H1 (cell line): ENCODE measurements around the gene MEX3D. TPM values are rescaled to one million over a fixed set of nuclear protein-coding genes. Genes with fewer than 3 reads are reported as not detected.
A peak's percentile ranks its signal among the peaks of the same experiment; 100 is the strongest.

Experiments used
- ATF2 ChIP-seq: IDR thresholded peaks from 2 replicates; pipeline ENCODE4 v1.6.1; 2012; ENCODE audit warnings: low read length, inconsistent platforms
- BACH1 ChIP-seq: IDR thresholded peaks from 2 replicates; pipeline ENCODE4 v1.6.1; 2012; ENCODE audit warnings: low read length, improper control_type of control experiment
- CBX5 ChIP-seq: fragments of 300-800, 300-1000 bp; sonication (generic); IDR thresholded peaks from 2 replicates; pipeline ENCODE4 v1.7.1; 2016; ENCODE audit warnings: antibody characterized with exemption, low read length, low read depth
- CTBP2 ChIP-seq: IDR thresholded peaks from 2 replicates; pipeline ENCODE4 v1.7.0; 2011; ENCODE audit warnings: borderline replicate concordance, mild to moderate bottlenecking, moderate library complexity, mixed read lengths, low read length; ENCODE audit not compliant: insufficient read depth, insufficient read length
- E2F6 ChIP-seq: IDR thresholded peaks from 2 replicates; pipeline ENCODE4 v1.6.1; 2012; ENCODE audit warnings: inconsistent platforms
- EGR1 ChIP-seq: IDR thresholded peaks from 2 replicates; pipeline ENCODE4 v1.6.1; 2011; ENCODE audit warnings: low read depth, low read length, borderline replicate concordance
- FOSL1 ChIP-seq: IDR thresholded peaks from 2 replicates; pipeline ENCODE4 v1.6.1; 2011; ENCODE audit warnings: mild to moderate bottlenecking, low read depth, low read length, moderate library complexity; ENCODE audit not compliant: insufficient read depth
- NANOG ChIP-seq: IDR thresholded peaks from 2 replicates; pipeline ENCODE4 v1.6.1; 2011; ENCODE audit warnings: low read length, low read depth, mild to moderate bottlenecking, inconsistent platforms; ENCODE audit not compliant: insufficient read depth, poor library complexity, severe bottlenecking
- POLR2A ChIP-seq, 2 experiments: IDR thresholded peaks; 1 replicate in 1 of 2; 2 replicates in 1 of 2; pipeline ENCODE4 v1.6.1; 2011; ENCODE audit warnings: low read depth in 2 of 2, low read length in 2 of 2, mild to moderate bottlenecking in 2 of 2; ENCODE audit errors: control extremely low read depth in 1 of 2
- POLR2AphosphoS5 ChIP-seq: IDR thresholded peaks from 2 replicates; pipeline ENCODE4 v1.6.1; 2011; ENCODE audit warnings: low read depth, low read length
- RBBP5 ChIP-seq: IDR thresholded peaks from 2 replicates; pipeline ENCODE4 v1.7.1; 2012; ENCODE audit warnings: low read depth, mild to moderate bottlenecking, inconsistent platforms, low read length, moderate library complexity, borderline replicate concordance
- RNF2 ChIP-seq: fragments of 200-900, 300-1000 bp; sonication (generic); IDR thresholded peaks from 2 replicates; pipeline ENCODE4 v1.7.1; 2016; ENCODE audit warnings: borderline replicate concordance, low read depth, mild to moderate bottlenecking, antibody characterized with exemption, low read length; ENCODE audit not compliant: poor library complexity, severe bottlenecking; ENCODE audit errors: missing control alignments
- RXRA ChIP-seq: IDR thresholded peaks from 2 replicates; pipeline ENCODE4 v1.6.1; 2011; ENCODE audit warnings: low read depth, mild to moderate bottlenecking, low read length, moderate library complexity; ENCODE audit not compliant: insufficient read depth
- SP1 ChIP-seq: IDR thresholded peaks from 2 replicates; pipeline ENCODE4 v1.6.1; 2011; ENCODE audit warnings: low read depth, low read length
- SUZ12 ChIP-seq: fragments of 200-600 bp; sonication (generic); IDR thresholded peaks from 2 replicates; pipeline ENCODE4 v1.6.1; 2012; ENCODE audit warnings: mild to moderate bottlenecking, inconsistent platforms, low read length, moderate library complexity, mixed read lengths
- TEAD4 ChIP-seq: IDR thresholded peaks from 2 replicates; pipeline ENCODE4 v1.6.1; 2012; ENCODE audit warnings: low read depth, low read length, inconsistent platforms, mixed read lengths
- YY1 ChIP-seq: IDR thresholded peaks from 2 replicates; pipeline ENCODE4 v1.6.1; 2011; ENCODE audit warnings: low read depth, mild to moderate bottlenecking, low read length
- polyA plus RNA-seq, 7 experiments: library from polyadenylated mRNA; depleted of rRNA in 3 of 7; stranded (reverse) in 5 of 7; unstranded in 2 of 7; fragments of >200 nt in 5 of 7; fragments of 200-250 nt in 2 of 7; gene quantifications; 1 replicate in 5 of 7; 2 replicates in 1 of 7; 4 replicates in 1 of 7; pipeline versions ENCODE4 v1.2.1 to v1.2.3, GENCODE V29; 2011 to 2013; ENCODE audit warnings: missing spikeins in 2 of 7, mixed read lengths in 2 of 7
- total RNA-seq: library from RNA; stranded (reverse); fragmentation: NEBNext Ultra II Directional; extraction: Animal tissue kit (Norgen Biotek cat#: 25700); gene quantifications from 2 replicates; pipeline ENCODE4 v1.2.1, GENCODE V29; 2021
- TF ChIP-seq, protein P1 (sequence below), 3 experiments: IDR thresholded peaks; 1 replicate in 2 of 3; 2 replicates in 1 of 3; pipeline versions ENCODE4 v1.5.1 to v1.6.1; 2011; ENCODE audit warnings: low read length in 3 of 3, mild to moderate bottlenecking in 3 of 3, inconsistent platforms in 2 of 3, low read depth in 1 of 3, moderate library complexity in 1 of 3; ENCODE audit not compliant: insufficient read depth in 1 of 3; ENCODE audit errors: control extremely low read depth in 1 of 3

MEX3D gene
- total and polyA plus RNA-seq, 2 of the 8 experiments (the other 6 are each of a cell fraction or from before 2014, with no cell fraction given): 20.8 to 78.8 TPM

DNA sequence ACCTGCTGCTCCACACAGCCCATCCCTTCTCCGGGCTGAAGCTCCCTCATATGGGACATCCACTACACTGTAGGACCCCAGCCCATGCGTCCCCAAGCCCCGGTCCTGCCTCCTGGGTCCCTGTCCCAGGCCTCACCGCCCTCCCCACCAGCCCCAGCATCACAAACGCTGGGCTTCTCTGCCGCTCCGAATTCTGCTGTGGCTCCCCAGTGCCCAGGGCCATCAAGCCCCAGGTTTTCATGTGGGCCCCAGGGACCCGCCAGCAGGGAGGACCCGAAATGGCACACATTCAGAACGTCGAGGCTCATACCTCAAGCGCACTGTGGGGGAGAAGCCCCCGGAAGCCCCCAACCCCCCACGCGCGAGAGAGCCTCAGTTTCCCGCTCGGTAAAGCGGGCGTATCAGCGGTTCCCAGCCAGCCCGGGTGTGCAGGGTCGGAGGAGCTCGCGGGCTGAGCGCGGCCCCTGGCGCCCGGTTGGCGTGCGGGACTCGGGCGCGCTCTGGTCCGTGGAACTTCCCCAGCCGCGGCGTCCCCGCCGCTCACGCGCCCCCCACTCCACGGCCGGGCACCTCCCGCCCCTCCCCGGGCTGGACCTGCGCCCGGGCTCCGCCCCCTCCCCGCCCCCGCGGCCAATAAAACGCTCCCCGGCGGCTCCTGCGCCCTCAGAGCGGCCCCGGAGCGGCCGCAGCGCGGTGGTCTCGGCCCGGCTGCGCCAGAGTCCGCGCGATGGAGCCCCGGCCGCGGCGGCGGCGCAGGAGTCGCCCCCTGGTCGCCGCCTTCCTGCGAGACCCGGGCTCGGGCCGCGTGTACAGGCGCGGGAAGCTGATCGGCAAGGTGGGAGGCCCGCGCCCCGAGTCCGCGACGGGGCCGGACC, 44.5 kb downstream of the MEX3D start, which contains the start of gene PLK5 (continued):
- TF ChIP-seq, protein P1, sequence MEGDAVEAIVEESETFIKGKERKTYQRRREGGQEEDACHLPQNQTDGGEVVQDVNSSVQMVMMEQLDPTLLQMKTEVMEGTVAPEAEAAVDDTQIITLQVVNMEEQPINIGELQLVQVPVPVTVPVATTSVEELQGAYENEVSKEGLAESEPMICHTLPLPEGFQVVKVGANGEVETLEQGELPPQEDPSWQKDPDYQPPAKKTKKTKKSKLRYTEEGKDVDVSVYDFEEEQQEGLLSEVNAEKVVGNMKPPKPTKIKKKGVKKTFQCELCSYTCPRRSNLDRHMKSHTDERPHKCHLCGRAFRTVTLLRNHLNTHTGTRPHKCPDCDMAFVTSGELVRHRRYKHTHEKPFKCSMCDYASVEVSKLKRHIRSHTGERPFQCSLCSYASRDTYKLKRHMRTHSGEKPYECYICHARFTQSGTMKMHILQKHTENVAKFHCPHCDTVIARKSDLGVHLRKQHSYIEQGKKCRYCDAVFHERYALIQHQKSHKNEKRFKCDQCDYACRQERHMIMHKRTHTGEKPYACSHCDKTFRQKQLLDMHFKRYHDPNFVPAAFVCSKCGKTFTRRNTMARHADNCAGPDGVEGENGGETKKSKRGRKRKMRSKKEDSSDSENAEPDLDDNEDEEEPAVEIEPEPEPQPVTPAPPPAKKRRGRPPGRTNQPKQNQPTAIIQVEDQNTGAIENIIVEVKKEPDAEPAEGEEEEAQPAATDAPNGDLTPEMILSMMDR (IDR thresholded peaks at IDR 0.05; ENCODE audit: control extremely low read depth in 1 of 3, insufficient read depth in 1 of 3, low read depth in 1 of 3, low read length in 3 of 3): no peak
- TF ChIP-seq RNF2: no peak
- TF ChIP-seq RXRA: no peak
- no peak for TF ChIP-seq TEAD4
- no peak for TF ChIP-seq RBBP5
- no peak for TF ChIP-seq CBX5
- TF ChIP-seq YY1: no peak
- TF ChIP-seq BACH1: 0 out of 2 replicates have a peak, but pooled peaks have one; percentile 14
- no peak for TF ChIP-seq FOSL1
- TF ChIP-seq SUZ12: peak; percentile 48; the same call in 1 of the 2 replicates
- TF ChIP-seq SP1: no peak
- TF ChIP-seq E2F6: peak; percentile 22; the same call in 1 of the 2 replicates
- peak in 1 of 2 experiments; percentile 79; a peak in 2 of 3 replicates for TF ChIP-seq POLR2A (IDR thresholded peaks at IDR 0.05; ENCODE audit: control extremely low read depth in 1 of 2, low read depth in 2 of 2, low read length in 2 of 2)
- no peak for TF ChIP-seq NANOG
- no peak for TF ChIP-seq ATF2
- TF ChIP-seq POLR2AphosphoS5: no peak
- TF ChIP-seq CTBP2: no peak
- no peak; the same call in 1 of the 2 replicates for TF ChIP-seq EGR1
